Sigmoid colon (tissue), 7 donors: Measurements from ENCODE around the gene TMEM11. TPM values are rescaled to one million over a fixed set of nuclear protein-coding genes. Genes with fewer than 3 reads are reported as not detected.

Experiments used
- DNase-seq: peaks from one replicate; pipeline ENCODE4 v3.0.0-alpha.2; 2019
- H3K27ac ChIP-seq, 4 donors: fragments of 200-600 bp; sonication (generic); one replicate each; pipeline ENCODE4 v1.5.1; 2016 to 2019; ENCODE audit warnings: mild to moderate bottlenecking in 1 of 4
- H3K27me3 ChIP-seq, 3 donors: fragments of 200-600 bp; sonication (generic); one replicate each; pipeline ENCODE4 v1.5.1; 2019; ENCODE audit warnings: mild to moderate bottlenecking in 1 of 3
- H3K36me3 ChIP-seq, 4 donors: fragments of 200-600 bp; sonication (generic); one replicate each; pipeline ENCODE4 v1.5.1; 2016 to 2019
- H3K4me1 ChIP-seq, 4 donors: fragments of 200-600 bp; sonication (generic); one replicate each; pipeline ENCODE4 v1.5.1; 2017 to 2019
- H3K4me3 ChIP-seq, 4 donors: fragments of 200-600 bp; sonication (generic); one replicate each; pipeline ENCODE4 v1.5.1; 2017 to 2019; ENCODE audit warnings: mild to moderate bottlenecking in 2 of 4, moderate library complexity in 1 of 4
- H3K9me3 ChIP-seq, 4 donors: fragments of 200-600 bp in 3 of 4; sonication (generic) in 3 of 4; one replicate each; pipeline versions ENCODE4 v1.5.1 to v1.6.1; 2013 to 2019
- CTCF ChIP-seq, 4 experiments: fragments of 450-650 bp in 3 of 4; fragments of 200-600 bp in 1 of 4; IDR thresholded peaks; one replicate each; pipeline ENCODE4 v1.5.1; 2016 to 2019; ENCODE audit warnings: antibody characterized with exemption in 4 of 4, mild to moderate bottlenecking in 3 of 4, moderate library complexity in 2 of 4
- EP300 ChIP-seq, 4 donors: sonication (generic); formaldehyde crosslinking; IDR thresholded peaks; one replicate each; pipeline ENCODE4 v1.6.1; 2017; ENCODE audit warnings: antibody characterized with exemption in 4 of 4
- POLR2A ChIP-seq, 2 donors: fragments of 450-650 bp; IDR thresholded peaks; one replicate each; pipeline ENCODE4 v1.6.1; 2016; ENCODE audit warnings: antibody characterized with exemption in 2 of 2, mild to moderate bottlenecking in 2 of 2, moderate library complexity in 2 of 2
- POLR2AphosphoS5 ChIP-seq, 4 donors: sonication (generic); formaldehyde crosslinking; IDR thresholded peaks; one replicate each; pipeline ENCODE4 v1.6.1; 2017; ENCODE audit warnings: antibody characterized with exemption in 4 of 4
- WGBS, 2 donors: extraction: QIAGEN DNeasy Blood & Tissue Kit; methylation state at CpG; one replicate each; pipeline ENCODE4 v1.1.7; 2013; 5-methylcytosine and 5-hydroxymethylcytosine counted together
- intact Hi-C: fragments of 100-400 bp; cut with DNase I; formaldehyde crosslinking; loops from one replicate; pipeline ENCODE4 v1.15.1; 2023
- polyA plus RNA-seq, 3 donors: library from polyadenylated mRNA; stranded (reverse); fragments of 200-250 nt; gene quantifications; one replicate each; pipeline ENCODE4 v1.2.3, GENCODE V29; 2013
- total RNA-seq, 4 donors: library from RNA; depleted of rRNA; stranded (reverse); fragments of >200 nt; gene quantifications; one replicate each; pipeline ENCODE4 v1.1.0, GENCODE V29; 2016
- donor health status: healthy with polysubstance abuse.
- donor health status: Bipolar disorder and iron deficiency.
- donor health status: healthy.

TMEM11 gene
- total and polyA plus RNA-seq, 7 donors: 14.5 to 51.6 (median 27.8) TPM

GRCh38 chr17:21177854-21178600, 35.9 kb downstream of the TMEM11 start:
- TF ChIP-seq POLR2A (IDR thresholded peaks at IDR 0.05) (no peak), POLR2AphosphoS5 (IDR thresholded peaks at IDR 0.05) (no peak), CTCF (IDR thresholded peaks at IDR 0.05) (no peak), EP300 (IDR thresholded peaks at IDR 0.05) (no peak)
- peaks cover 0 to 18% (median 13%) of the 10 kb centered on the region in 4 donors for H3K4me1 ChIP-seq
- peak; percentile 27 for DNase-seq
- peaks cover 0 to 21% (median 0%) of the 10 kb centered on the region in 4 donors for H3K36me3 ChIP-seq
- no peaks in the 10 kb centered on the region for H3K9me3 ChIP-seq
- H3K27me3 ChIP-seq: no peaks in the 10 kb centered on the region
- H3K4me3 ChIP-seq: no peak overlapping the region
- H3K27ac ChIP-seq: no peak overlapping the region
- WGBS, 2 donors: 95 to 96% methylated on average over 13 of the region's 13 CpGs
- intact Hi-C loops: no loop called here

GRCh38 chr17:21177401-21177800, 36.6 kb downstream of the TMEM11 start:
- TF ChIP-seq POLR2A (IDR thresholded peaks at IDR 0.05) (no peak), EP300 (IDR thresholded peaks at IDR 0.05) (no peak), POLR2AphosphoS5 (IDR thresholded peaks at IDR 0.05) (no peak), CTCF (IDR thresholded peaks at IDR 0.05) (no peak)
- H3K27me3 ChIP-seq: no peaks in the 10 kb centered on the region
- intact Hi-C loops: no loop called here
- no peaks in the 10 kb centered on the region for H3K9me3 ChIP-seq
- DNase-seq: peak; percentile 27
- WGBS, 2 donors: 96 to 98% methylated on average over 8 of the region's 8 CpGs
- peaks cover 0 to 18% (median 13%) of the 10 kb centered on the region in 4 donors for H3K4me1 ChIP-seq
- H3K27ac ChIP-seq: no peak overlapping the region
- peaks cover 0 to 23% (median 0%) of the 10 kb centered on the region in 4 donors for H3K36me3 ChIP-seq
- H3K4me3 ChIP-seq: no peak overlapping the region

- DNase-seq: peak; percentile 32
- intact Hi-C loops: no loop called here
- Histone ChIP-seq H3K4me1 (peaks cover 0 to 18% (median 13%) of the 10 kb centered on the region in 4 donors), H3K27me3 (no peaks in the 10 kb centered on the region), H3K9me3 (no peaks in the 10 kb centered on the region), H3K27ac (no peak overlapping the region), H3K36me3 (peaks cover 0 to 23% (median 0%) of the 10 kb centered on the region in 4 donors), H3K4me3 (no peak overlapping the region)
- 84 to 86% methylated on average over 12 of the region's 12 CpGs for WGBS, 2 donors
- TF ChIP-seq POLR2A (IDR thresholded peaks at IDR 0.05) (no peak), CTCF (IDR thresholded peaks at IDR 0.05) (no peak), EP300 (IDR thresholded peaks at IDR 0.05) (no peak), POLR2AphosphoS5 (IDR thresholded peaks at IDR 0.05) (no peak)
Observed at GRCh38 chr17:21176773-21177395, 37.1 kb downstream of the TMEM11 start.

GRCh38 chr17:21174713-21175112, 39.2 kb downstream of the TMEM11 start:
- Histone ChIP-seq H3K9me3 (no peaks in the 10 kb centered on the region), H3K4me3 (no peak overlapping the region), H3K36me3 (peaks cover 0 to 13% (median 0%) of the 10 kb centered on the region in 4 donors), H3K4me1 (peaks cover 0 to 39% (median 32%) of the 10 kb centered on the region in 4 donors), H3K27me3 (no peaks in the 10 kb centered on the region), H3K27ac (peak overlapping the region in 2 of 4 donors; percentile 5 to 34)
- WGBS, 2 donors: 91 to 93% methylated on average over 7 of the region's 7 CpGs
- intact Hi-C loops: no loop called here
- TF ChIP-seq POLR2AphosphoS5 (IDR thresholded peaks at IDR 0.05): no peak
- TF ChIP-seq EP300 (IDR thresholded peaks at IDR 0.05): no peak
- no peak for TF ChIP-seq POLR2A (IDR thresholded peaks at IDR 0.05)
- TF ChIP-seq CTCF (IDR thresholded peaks at IDR 0.05): no peak
- DNase-seq: no peak
